Skeletal muscle tissue (tissue), 4 donors: Measurements from ENCODE around the gene IPO5. TPM values are rescaled to one million over a fixed set of nuclear protein-coding genes. Genes with fewer than 3 reads are reported as not detected.

Experiments
- H3K27ac ChIP-seq: one replicate; pipeline ENCODE4 v1.7.0; 2013; ENCODE audit warnings: mild to moderate bottlenecking, low read depth, low read length, inconsistent platforms
- H3K27me3 ChIP-seq, 3 donors: one replicate each; pipeline ENCODE4 v1.7.0; 2013; ENCODE audit warnings: low read length in 3 of 3; ENCODE audit not compliant: control insufficient read depth in 3 of 3, insufficient read depth in 3 of 3
- H3K36me3 ChIP-seq, 3 donors: one replicate each; pipeline ENCODE4 v1.7.0; 2013; ENCODE audit warnings: low read length in 3 of 3; ENCODE audit not compliant: control insufficient read depth in 3 of 3, insufficient read depth in 3 of 3
- H3K4me1 ChIP-seq, 3 donors: one replicate each; pipeline ENCODE4 v1.7.0; 2013; ENCODE audit warnings: low read length in 3 of 3, mild to moderate bottlenecking in 3 of 3; ENCODE audit not compliant: control insufficient read depth in 3 of 3, insufficient read depth in 3 of 3
- H3K4me3 ChIP-seq, 3 donors: one replicate each; pipeline ENCODE4 v1.7.0; 2013; ENCODE audit warnings: low read length in 3 of 3
- H3K9ac ChIP-seq, 3 donors: one replicate each; pipeline ENCODE4 v1.7.0; 2013; ENCODE audit warnings: low read length in 3 of 3, mild to moderate bottlenecking in 3 of 3, moderate library complexity in 2 of 3, low read depth in 1 of 3
- H3K9me3 ChIP-seq, 3 donors: one replicate each; pipeline ENCODE4 v1.7.0; 2013; ENCODE audit warnings: low read length in 3 of 3; ENCODE audit not compliant: control insufficient read depth in 3 of 3
- total RNA-seq: library from RNA; depleted of rRNA; stranded (reverse); fragments of >200 nt; gene quantifications from one replicate; pipeline ENCODE4 v1.2.3, GENCODE V29; 2014
- donor health status: Osteomylitis.

Gene IPO5
- total RNA-seq, 1 donor from 2014 or later: 274 TPM

GRCh38 chr13:97975848-97976609 lies 22.6 kb downstream of the IPO5 start:
- peak overlapping the region; percentile 81 to 89 (median 81) for H3K4me3 ChIP-seq
- H3K27ac ChIP-seq: peak overlapping the region; percentile 92
- H3K36me3 ChIP-seq: no peaks in the 10 kb centered on the region
- peaks cover 15 to 24% (median 19%) of the 10 kb centered on the region in 3 donors for H3K4me1 ChIP-seq
- H3K9ac ChIP-seq: peak overlapping the region; percentile 87 to 91 (median 87)
- no peaks in the 10 kb centered on the region for H3K9me3 ChIP-seq
- H3K27me3 ChIP-seq: no peaks in the 10 kb centered on the region

- H3K27ac ChIP-seq: peak overlapping the region; percentile 84
- H3K27me3 ChIP-seq: no peaks in the 10 kb centered on the region
- no peaks in the 10 kb centered on the region for H3K36me3 ChIP-seq
- H3K4me1 ChIP-seq: peaks cover 15 to 26% (median 19%) of the 10 kb centered on the region in 3 donors
- H3K9me3 ChIP-seq: no peaks in the 10 kb centered on the region
- H3K9ac ChIP-seq: peak overlapping the region; percentile 84 to 91 (median 87)
- H3K4me3 ChIP-seq: peak overlapping the region; percentile 81 to 89 (median 85)
Observed at GRCh38 chr13:97976610-97977521, 23.4 kb downstream of the IPO5 start.

- no peaks in the 10 kb centered on the region for H3K9me3 ChIP-seq
- peaks cover 0 to 3% (median 0%) of the 10 kb centered on the region in 3 donors for H3K36me3 ChIP-seq
- H3K4me1 ChIP-seq: peaks cover 15 to 28% (median 19%) of the 10 kb centered on the region in 3 donors
- no peaks in the 10 kb centered on the region for H3K27me3 ChIP-seq
- peak overlapping the region in 1 of 3 donors; percentile 91 for H3K9ac ChIP-seq
- H3K4me3 ChIP-seq: peak overlapping the region in 1 of 3 donors; percentile 89
- H3K27ac ChIP-seq: no peak overlapping the region
Observed at GRCh38 chr13:97977982-97978381, 24.5 kb downstream of the IPO5 start.

GRCh38 chr13:97978651-97979050 lies 25.2 kb downstream of the IPO5 start:
- Histone ChIP-seq H3K4me1 (peaks cover 15 to 28% (median 19%) of the 10 kb centered on the region in 3 donors), H3K27ac (no peak overlapping the region), H3K4me3 (no peak overlapping the region), H3K27me3 (no peaks in the 10 kb centered on the region), H3K36me3 (peaks cover 0 to 3% (median 0%) of the 10 kb centered on the region in 3 donors), H3K9me3 (no peaks in the 10 kb centered on the region), H3K9ac (no peak overlapping the region)

GRCh38 chr13:97979051-97979450 lies 25.6 kb downstream of the IPO5 start:
- H3K27ac ChIP-seq: no peak overlapping the region
- H3K9ac ChIP-seq: no peak overlapping the region
- peaks cover 15 to 28% (median 19%) of the 10 kb centered on the region in 3 donors for H3K4me1 ChIP-seq

GRCh38 chr13:97979556-97979955 lies 26.1 kb downstream of the IPO5 start:
- no peak overlapping the region for H3K9ac ChIP-seq
- H3K4me3 ChIP-seq: no peak overlapping the region
- H3K4me1 ChIP-seq: peaks cover 15 to 28% (median 19%) of the 10 kb centered on the region in 3 donors
- no peak overlapping the region for H3K27ac ChIP-seq
- H3K27me3 ChIP-seq: no peaks in the 10 kb centered on the region
- no peaks in the 10 kb centered on the region for H3K9me3 ChIP-seq
- H3K36me3 ChIP-seq: peaks cover 0 to 3% (median 0%) of the 10 kb centered on the region in 3 donors

More at GRCh38 chr13:97979051-97979450, 25.6 kb downstream of the IPO5 start:
- Histone ChIP-seq H3K9me3 (no peaks in the 10 kb centered on the region), H3K4me3 (no peak overlapping the region), H3K27me3 (no peaks in the 10 kb centered on the region), H3K36me3 (peaks cover 0 to 3% (median 0%) of the 10 kb centered on the region in 3 donors)

- peaks cover 7 to 26% (median 20%) of the 10 kb centered on the region in 3 donors for H3K36me3 ChIP-seq
- no peak overlapping the region for H3K9ac ChIP-seq
- H3K4me3 ChIP-seq: no peak overlapping the region
- no peak overlapping the region for H3K27ac ChIP-seq
- no peaks in the 10 kb centered on the region for H3K27me3 ChIP-seq
- no peaks in the 10 kb centered on the region for H3K9me3 ChIP-seq
- peaks cover 10 to 19% (median 15%) of the 10 kb centered on the region in 3 donors for H3K4me1 ChIP-seq
Observed at GRCh38 chr13:97982286-97982685, 28.8 kb downstream of the IPO5 start.

- Histone ChIP-seq H3K27me3 (no peaks in the 10 kb centered on the region), H3K9me3 (no peaks in the 10 kb centered on the region), H3K4me1 (peaks cover 0 to 2% (median 0%) of the 10 kb centered on the region in 3 donors), H3K27ac (no peak overlapping the region), H3K9ac (no peak overlapping the region), H3K4me3 (no peak overlapping the region), H3K36me3 (peaks cover 14 to 56% (median 52%) of the 10 kb centered on the region in 3 donors)
Observed at GRCh38 chr13:97986835-97987234, 33.4 kb downstream of the IPO5 start.

GRCh38 chr13:97999653-98000052 lies 46.2 kb downstream of the IPO5 start:
- Histone ChIP-seq H3K36me3 (peaks cover 26 to 53% (median 51%) of the 10 kb centered on the region in 3 donors), H3K9ac (no peak overlapping the region), H3K4me3 (no peak overlapping the region), H3K9me3 (no peaks in the 10 kb centered on the region), H3K27me3 (no peaks in the 10 kb centered on the region), H3K4me1 (no peaks in the 10 kb centered on the region), H3K27ac (no peak overlapping the region)
